GM04504 (cell line): ENCODE measurements around the gene CABP7.
"Not testable (repeated sequence)": the region's sequence is repeated elsewhere in the genome, so short reads cannot be mapped to it uniquely, and the experiment has no call there.

Experiments
- DNase-seq: peaks from one replicate; pipeline ENCODE4 v3.0.0-alpha.2; 2012; ENCODE audit warnings: low read depth

The CABP7 gene

DNA sequence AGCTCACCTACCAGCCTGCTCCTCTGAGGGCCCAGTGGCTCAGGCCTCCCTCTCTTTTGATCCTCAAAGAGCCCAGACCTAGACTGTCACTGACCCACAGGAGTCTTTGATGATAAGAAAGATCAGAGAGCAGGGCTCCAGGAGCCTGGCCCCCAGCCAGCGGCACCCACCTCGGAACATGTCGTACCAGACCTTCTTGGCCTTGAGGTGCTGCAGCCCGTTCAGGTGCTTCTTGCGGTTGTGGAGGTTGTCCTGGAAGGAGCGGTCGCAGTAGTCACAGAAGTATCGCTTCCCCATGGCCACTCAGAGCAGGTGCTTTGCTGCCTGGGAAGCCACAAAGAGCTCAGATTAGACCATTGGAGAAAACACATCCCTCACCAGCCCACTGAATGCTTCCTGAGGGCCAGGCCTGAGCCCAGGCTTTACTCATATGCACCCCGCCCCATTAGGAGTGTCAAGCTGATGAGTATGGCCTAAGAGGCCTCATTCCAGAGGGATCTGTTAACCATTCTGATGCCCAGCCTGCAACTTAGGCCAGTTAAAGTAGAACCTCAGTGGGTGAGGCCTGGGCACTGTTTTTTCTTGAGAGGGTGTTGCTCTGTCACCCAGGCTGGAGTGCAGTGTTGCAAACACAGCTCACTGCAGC is 28.6 kb downstream of the CABP7 start:
- no peak for DNase-seq

DNA sequence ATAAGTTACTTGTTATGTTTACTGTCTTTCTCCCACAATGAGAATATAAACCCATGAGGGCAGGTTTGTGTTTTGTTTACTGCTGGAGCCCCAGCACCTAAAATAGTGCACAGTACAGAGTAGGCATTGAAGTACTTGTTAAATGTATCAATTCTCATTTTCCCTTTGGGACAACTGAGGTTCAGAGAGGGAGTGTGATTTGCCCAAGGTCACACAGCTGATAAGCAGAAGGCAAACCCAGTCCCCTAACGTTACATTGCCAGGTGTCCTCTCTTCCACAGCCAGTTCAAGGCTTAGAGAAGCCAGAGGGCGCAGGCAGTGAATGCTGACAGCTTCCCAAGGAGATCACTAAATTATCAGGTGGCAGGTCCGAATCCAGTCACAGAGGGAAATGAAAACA is 30.2 kb downstream of the CABP7 start:
- no peak for DNase-seq

DNA sequence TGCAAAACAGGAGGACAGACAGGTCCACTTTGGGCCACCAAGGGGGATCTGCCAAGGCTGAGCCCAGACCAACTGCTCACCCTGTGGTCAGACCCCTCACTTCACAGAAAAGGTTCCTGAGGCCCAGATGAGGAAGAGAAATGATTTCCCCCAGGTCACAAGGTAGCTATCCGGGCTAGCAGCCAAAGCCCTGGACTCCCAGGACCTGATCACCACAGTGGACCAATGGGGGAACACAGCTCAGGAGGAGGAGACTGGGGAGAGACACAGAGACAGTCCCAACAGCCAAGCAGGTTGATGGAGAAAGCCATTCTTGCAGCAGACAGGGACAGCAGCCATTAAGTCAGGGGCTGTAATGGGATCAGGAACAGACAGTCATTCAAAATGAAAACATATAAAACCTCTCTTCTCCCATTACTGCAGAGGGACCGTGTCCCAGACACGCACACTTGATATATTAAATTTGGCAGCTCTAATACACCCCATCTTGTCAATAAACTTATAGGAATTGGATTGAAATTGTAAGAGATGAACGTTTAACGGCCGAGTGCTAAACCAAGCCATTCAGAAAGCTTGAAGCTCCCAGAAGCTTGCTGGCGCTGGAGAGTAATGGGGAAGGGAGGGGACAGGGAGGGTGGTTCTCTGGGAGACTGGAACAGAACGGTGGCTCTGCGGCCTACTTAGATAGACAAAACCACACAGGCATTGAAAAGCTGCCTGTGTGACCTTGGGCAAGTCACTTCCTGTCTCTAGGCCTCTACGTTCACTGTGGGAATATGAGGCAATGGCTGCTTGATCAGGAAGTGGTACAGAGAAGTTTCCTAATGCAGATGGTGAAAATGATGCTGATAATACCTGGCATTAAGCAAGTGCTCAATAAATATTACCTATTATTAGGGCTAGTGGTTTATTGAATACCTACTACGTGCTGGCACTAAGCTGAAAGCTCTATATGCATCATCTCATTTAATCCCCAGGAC is 31.0 kb downstream of the CABP7 start:
- DNase-seq = no peak

DNA sequence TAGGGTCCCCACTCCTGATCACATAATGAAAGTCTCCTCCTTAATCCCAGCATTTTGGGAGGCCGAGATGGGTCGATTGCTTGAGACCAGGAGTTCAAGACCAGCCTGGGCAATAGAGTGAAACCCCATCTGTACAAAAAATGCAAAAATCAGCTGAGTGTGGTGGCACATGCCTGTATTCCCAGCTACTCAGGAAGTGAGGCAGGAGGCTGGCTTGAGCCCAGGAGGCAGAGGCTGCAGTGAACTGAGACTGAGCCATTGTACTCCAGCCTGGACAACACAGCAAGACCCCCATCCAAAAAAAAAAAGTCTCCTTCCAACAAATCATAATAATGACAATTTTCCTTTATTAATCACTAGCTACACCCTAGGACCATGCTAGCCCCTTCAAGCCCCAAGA is 31.9 kb downstream of the CABP7 start:
- no peak for DNase-seq

GRCh38 chr22:29753808-29754657 is 34.2 kb downstream of the CABP7 start:
- DNase-seq = no peak

GRCh38 chr22:29754658-29755395 is 35.0 kb downstream of the CABP7 start:
- DNase-seq = not testable (repeated sequence)

DNA sequence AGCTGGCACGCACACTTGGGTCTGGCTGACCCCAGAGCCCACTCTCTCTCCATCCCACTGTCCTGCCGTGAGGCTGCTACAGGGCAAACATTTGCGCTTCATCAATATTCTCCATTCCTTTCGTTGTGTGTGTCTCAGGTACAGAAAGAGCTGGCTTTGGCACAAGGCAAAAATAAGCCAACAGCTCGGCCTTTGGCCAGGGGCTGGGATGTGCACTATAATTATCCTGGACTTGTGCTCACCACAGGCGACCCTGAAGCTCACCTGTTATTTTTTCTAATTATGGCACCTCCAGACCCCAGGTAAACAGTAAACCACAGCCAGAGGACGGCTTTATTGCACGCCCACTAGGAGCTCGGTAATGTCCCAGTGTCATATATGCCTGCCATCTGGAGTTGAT is 36.1 kb downstream of the CABP7 start:
- no peak for DNase-seq

GRCh38 chr22:29756341-29756740 is 36.5 kb downstream of the CABP7 start:
- DNase-seq = no peak

DNA sequence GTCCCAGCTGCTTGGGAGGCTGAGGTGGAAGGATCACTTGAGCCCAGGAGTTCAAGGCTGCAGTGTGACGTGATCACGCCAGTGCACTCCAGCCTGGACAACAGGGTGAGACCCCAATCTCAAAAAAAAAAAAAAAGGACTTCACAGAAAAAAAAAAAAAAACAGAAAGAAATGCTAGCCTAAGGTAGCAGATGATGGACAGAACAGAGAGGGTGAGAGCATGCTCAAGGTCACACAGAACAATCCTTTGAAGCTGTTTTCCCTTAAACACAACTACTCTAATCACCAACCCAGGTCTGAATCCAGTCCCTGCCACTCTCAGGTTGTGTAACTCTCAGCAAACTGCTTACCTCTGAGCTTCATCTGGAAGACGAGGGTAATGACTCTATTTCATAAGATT is 37.3 kb downstream of the CABP7 start:
- DNase-seq = no peak

DNA sequence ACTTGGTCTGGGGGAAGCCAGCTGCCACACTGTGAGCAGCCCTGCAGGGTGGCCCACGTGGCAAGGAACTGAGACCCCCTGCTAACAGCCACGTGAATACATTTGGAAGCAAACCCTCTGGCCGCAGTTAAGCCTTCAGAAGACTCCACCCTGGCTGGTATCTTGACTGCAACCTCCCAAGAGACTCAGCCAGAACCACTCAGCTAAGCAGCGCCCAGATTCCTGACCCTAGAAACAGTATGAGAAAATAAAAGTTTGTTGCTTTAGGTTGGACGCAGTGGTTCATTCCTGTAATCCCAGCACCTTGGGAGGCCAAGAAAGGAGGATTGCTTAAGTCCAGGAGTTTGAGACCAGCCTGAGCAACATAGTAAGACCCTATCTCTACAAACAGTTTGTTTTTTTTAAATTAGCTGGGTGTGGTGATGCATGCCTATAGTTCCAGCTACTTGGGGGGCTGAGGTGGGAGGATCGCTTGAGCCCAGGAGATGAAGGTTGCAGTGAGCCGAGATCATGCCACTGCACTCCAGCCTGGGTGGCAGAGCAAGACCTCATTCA is 38.3 kb downstream of the CABP7 start:
- DNase-seq = no peak

GRCh38 chr22:29758959-29759358 is 39.2 kb downstream of the CABP7 start:
- no peak for DNase-seq

- DNase-seq = no peak
These were observed 42.5 kb downstream of the CABP7 start for GRCh38 chr22:29762263-29762662.

- no peak for DNase-seq
These were observed 46.3 kb downstream of the CABP7 start for GRCh38 chr22:29765905-29766631.

DNA sequence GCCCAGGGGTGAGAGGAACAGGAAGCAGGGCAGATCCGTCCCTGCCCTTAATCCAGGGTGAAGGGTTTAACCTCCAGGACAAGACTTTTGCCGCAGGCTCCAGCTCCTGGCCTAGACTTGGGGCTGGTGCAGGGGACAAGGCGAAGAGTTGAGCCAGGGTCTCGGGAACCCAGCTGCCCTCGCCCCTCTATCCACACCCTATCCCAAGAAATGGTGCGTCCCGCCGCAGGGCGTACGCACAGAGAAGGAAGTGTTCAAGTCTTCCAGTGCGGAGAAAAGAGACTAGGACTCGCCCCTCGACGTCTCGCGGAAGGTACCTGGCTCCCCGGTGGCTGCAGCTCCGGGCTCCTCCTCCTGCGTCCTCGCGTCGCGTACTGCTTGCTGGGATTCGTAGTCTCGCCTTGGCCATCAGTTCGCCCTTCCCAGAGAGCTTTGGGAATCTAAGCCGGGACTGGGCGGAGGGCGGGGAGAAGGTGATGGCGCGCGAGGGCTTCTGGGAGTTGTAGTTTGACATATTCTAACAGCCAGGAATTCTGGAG is 46.9 kb downstream of the CABP7 start, which contains the start of gene ZMAT5:
Gene ZMAT5, minus strand, starts transcription at position 376 of the 539 bp plus-strand sequence. CDS start 18,463 bp downstream, outside the sequence.
- peak; percentile 93 for DNase-seq

- DNase-seq = peak; percentile 73
These were observed 47.6 kb downstream of the CABP7 start, which contains the start of gene UQCR10 for GRCh38 chr22:29767171-29768051. Gene UQCR10, plus strand, starts transcription at chr22:29767369. Its CDS starts 30 bp downstream, at chr22:29767399.

- no peak for DNase-seq
These were observed 48.4 kb downstream of the CABP7 start for GRCh38 chr22:29768052-29768693.

- DNase-seq = no peak
These were observed 50.0 kb downstream of the CABP7 start for GRCh38 chr22:29769723-29770321.

- DNase-seq = peak; percentile 82
These were observed 52.4 kb downstream of the CABP7 start for GRCh38 chr22:29772170-29772641.
